ENCODE data around the gene TMC6.

DNA sequence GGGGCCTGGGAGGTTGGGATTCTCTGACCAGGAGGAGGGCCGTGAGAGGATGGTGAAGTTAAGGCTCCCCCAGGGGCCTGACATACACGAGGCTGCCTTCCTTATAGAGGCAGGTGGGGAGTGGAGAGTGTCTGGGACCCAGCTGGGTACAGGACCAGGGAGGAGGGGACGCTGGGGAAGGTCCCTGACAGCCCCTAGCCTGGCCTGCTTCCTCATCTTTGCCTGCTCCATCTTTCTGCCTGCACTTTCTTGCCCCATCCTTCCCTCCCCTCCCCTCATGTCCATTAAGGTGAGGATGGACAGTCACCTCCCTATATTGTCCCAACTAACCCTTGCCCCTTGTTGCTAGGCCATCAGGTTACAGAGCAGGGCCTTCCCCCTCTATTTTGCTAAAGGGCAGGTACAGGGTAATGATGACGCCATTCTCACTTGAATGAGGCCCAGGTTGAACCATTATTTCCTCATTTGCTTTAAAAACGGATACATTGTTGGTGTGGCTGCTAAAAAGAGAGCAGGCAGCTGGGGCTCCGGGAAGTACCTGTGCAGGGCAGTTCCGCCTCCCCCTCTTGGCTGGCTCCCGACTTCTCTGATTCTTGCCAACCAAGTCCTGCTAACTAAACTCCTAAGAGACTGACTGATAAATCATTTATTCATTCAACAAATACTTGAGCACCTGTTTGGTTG lies 18.9 kb upstream of the TMC6 start:
- TF ChIP-seq, protein P1, sequence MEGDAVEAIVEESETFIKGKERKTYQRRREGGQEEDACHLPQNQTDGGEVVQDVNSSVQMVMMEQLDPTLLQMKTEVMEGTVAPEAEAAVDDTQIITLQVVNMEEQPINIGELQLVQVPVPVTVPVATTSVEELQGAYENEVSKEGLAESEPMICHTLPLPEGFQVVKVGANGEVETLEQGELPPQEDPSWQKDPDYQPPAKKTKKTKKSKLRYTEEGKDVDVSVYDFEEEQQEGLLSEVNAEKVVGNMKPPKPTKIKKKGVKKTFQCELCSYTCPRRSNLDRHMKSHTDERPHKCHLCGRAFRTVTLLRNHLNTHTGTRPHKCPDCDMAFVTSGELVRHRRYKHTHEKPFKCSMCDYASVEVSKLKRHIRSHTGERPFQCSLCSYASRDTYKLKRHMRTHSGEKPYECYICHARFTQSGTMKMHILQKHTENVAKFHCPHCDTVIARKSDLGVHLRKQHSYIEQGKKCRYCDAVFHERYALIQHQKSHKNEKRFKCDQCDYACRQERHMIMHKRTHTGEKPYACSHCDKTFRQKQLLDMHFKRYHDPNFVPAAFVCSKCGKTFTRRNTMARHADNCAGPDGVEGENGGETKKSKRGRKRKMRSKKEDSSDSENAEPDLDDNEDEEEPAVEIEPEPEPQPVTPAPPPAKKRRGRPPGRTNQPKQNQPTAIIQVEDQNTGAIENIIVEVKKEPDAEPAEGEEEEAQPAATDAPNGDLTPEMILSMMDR (IDR thresholded peaks at IDR 0.05) = no peak
- TF ChIP-seq EZH2 (IDR thresholded peaks at IDR 0.05) = no peak

Measured in neural progenitor cell (in vitro differentiated cells).